Calu3 (cell line): Measurements from ENCODE around the gene GABBR1. TPM values are rescaled to one million over a fixed set of nuclear protein-coding genes. Genes with fewer than 3 reads are reported as not detected.

ENCODE experiments used
- BruUV-seq: library from RNA; stranded (reverse); fragments of 400-500 nt; replicated peaks from 2 replicates; lab custom pipeline; 2021; lab: Mats Ljungman, UMichigan
- CTCF ChIA-PET: fragments of 300-600 bp; sonication (Branson Sonifier 250); formaldehyde crosslinking; loops from one replicate; lab custom pipeline; 2022; ENCODE audit warnings: antibody characterized with exemption; lab: Charles Lee
- DNase-seq: peaks from one replicate; pipeline ENCODE4 v3.0.0; 2022
- H3K27ac Mint-ChIP-seq: one replicate; pipeline ENCODE4 v1.8.0; 2022; ENCODE audit warnings: mixed read lengths; ENCODE audit not compliant: unreplicated experiment
- H3K27me3 Mint-ChIP-seq: one replicate; pipeline ENCODE4 v1.8.0; 2022; ENCODE audit warnings: mixed read lengths; ENCODE audit not compliant: unreplicated experiment
- H3K36me3 Mint-ChIP-seq: one replicate; pipeline ENCODE4 v1.8.0; 2022; ENCODE audit warnings: mild to moderate bottlenecking, moderate library complexity, mixed read lengths; ENCODE audit not compliant: insufficient read depth, unreplicated experiment
- H3K4me1 Mint-ChIP-seq: one replicate; pipeline ENCODE4 v1.8.0; 2022; ENCODE audit warnings: mild to moderate bottlenecking, low read depth, mixed read lengths; ENCODE audit not compliant: unreplicated experiment
- H3K4me3 Mint-ChIP-seq: one replicate; pipeline ENCODE4 v1.8.0; 2022; ENCODE audit warnings: mild to moderate bottlenecking, low read depth, moderate library complexity, mixed read lengths; ENCODE audit not compliant: unreplicated experiment
- H3K9me3 Mint-ChIP-seq: one replicate; pipeline ENCODE4 v1.8.0; 2022; ENCODE audit warnings: low read depth, mixed read lengths; ENCODE audit not compliant: unreplicated experiment
- CTCF ChIP-seq: fragments of 200-600 bp; IDR thresholded peaks from one replicate; pipeline ENCODE4 v1.8.0; 2022; ENCODE audit warnings: antibody characterized with exemption; ENCODE audit not compliant: unreplicated experiment
- intact Hi-C: fragments of 100-400 bp; cut with micrococcal nuclease; formaldehyde crosslinking; loops from one replicate; pipeline ENCODE4 v1.10.0; 2022; ENCODE audit not compliant: unreplicated experiment
- total RNA-seq: library from RNA; stranded (reverse); gene quantifications from 2 replicates; pipeline ENCODE4 v1.2.3, GENCODE V29; 2022

Gene GABBR1
- total RNA-seq, 1 experiment from 2014 or later: 42.2 TPM

GRCh38 chr6:29561091-29561490, 71.9 kb downstream of the GABBR1 start:
- H3K27ac Mint-ChIP-seq: peak overlapping the region; percentile 28
- TF ChIP-seq CTCF: no peak
- H3K4me1 Mint-ChIP-seq: peaks cover 37% of the 10 kb centered on the region
- BruUV-seq: no TSS peak
- no peak overlapping the region for H3K4me3 Mint-ChIP-seq
- peaks cover 10% of the 10 kb centered on the region for H3K36me3 Mint-ChIP-seq
- no peaks in the 10 kb centered on the region for H3K27me3 Mint-ChIP-seq
- H3K9me3 Mint-ChIP-seq: peaks cover 14% of the 10 kb centered on the region
- CTCF ChIA-PET: interaction anchor here (0.6 kb wide), 1 partner anchor 178 kb away, joined by 4 read pairs; no protein-coding TSS in a partner anchor
- DNase-seq: peak; percentile 15
- intact Hi-C loops: loop anchor here (10.0 kb wide), 1 partner anchor 96 kb away; no protein-coding TSS in a partner anchor

- CTCF ChIA-PET: interaction anchor here (1.4 kb wide), 1 partner anchor 14 kb away, joined by 3 read pairs; no protein-coding TSS in a partner anchor
- Mint-ChIP-seq H3K4me1 (peaks cover 37% of the 10 kb centered on the region), H3K27ac (peak within 1 kb of the TSS; percentile 46), H3K27me3 (no peaks in the 10 kb centered on the region), H3K4me3 (peak within 1 kb of the TSS; percentile 58), H3K9me3 (peaks cover 15% of the 10 kb centered on the region), H3K36me3 (peaks cover 11% of the 10 kb centered on the region)
- no peak for TF ChIP-seq CTCF
- peak; percentile 39 for DNase-seq
- intact Hi-C loops: loop anchor here (10.0 kb wide), 1 partner anchor 95 kb away; no protein-coding TSS in a partner anchor
- BruUV-seq: no TSS peak
Measured at GRCh38 chr6:29559524-29560287, 73.3 kb downstream of the GABBR1 start, which contains the start of gene UBD. UBD (minus strand) TSS chr6:29559732; CDS start chr6:29559701, 31 bp downstream.

- no peaks in the 10 kb centered on the region for H3K27me3 Mint-ChIP-seq
- H3K27ac Mint-ChIP-seq: no peak overlapping the region
- DNase-seq: no peak
- peak overlapping the region; percentile 12 for H3K4me3 Mint-ChIP-seq
- peaks cover 18% of the 10 kb centered on the region for H3K9me3 Mint-ChIP-seq
- peaks cover 35% of the 10 kb centered on the region for H3K4me1 Mint-ChIP-seq
- intact Hi-C loops: no loop called here
- H3K36me3 Mint-ChIP-seq: peaks cover 15% of the 10 kb centered on the region
- TF ChIP-seq CTCF: no peak
- BruUV-seq: no TSS peak
- CTCF ChIA-PET: interaction anchor here (0.6 to 1.4 kb wide), 2 partner anchors 13 to 908 kb away, joined by 3 read pairs; no protein-coding TSS in a partner anchor
Measured at GRCh38 chr6:29558439-29559079, 74.4 kb downstream of the GABBR1 start.

GRCh38 chr6:29557320-29557719, 75.7 kb downstream of the GABBR1 start:
- intact Hi-C loops: no loop called here
- BruUV-seq: no TSS peak
- H3K36me3 Mint-ChIP-seq: peaks cover 15% of the 10 kb centered on the region
- H3K27ac Mint-ChIP-seq: no peak overlapping the region
- no peaks in the 10 kb centered on the region for H3K27me3 Mint-ChIP-seq
- no peak for TF ChIP-seq CTCF
- H3K4me1 Mint-ChIP-seq: peaks cover 29% of the 10 kb centered on the region
- H3K4me3 Mint-ChIP-seq: no peak overlapping the region
- CTCF ChIA-PET: no interaction called here
- no peak for DNase-seq
- H3K9me3 Mint-ChIP-seq: peaks cover 13% of the 10 kb centered on the region
